A673 (cell line): Measurements from ENCODE around the gene PYROXD2. TPM values are rescaled to one million over a fixed set of nuclear protein-coding genes. Genes with fewer than 3 reads are reported as not detected.

ENCODE experiments used
- BruUV-seq: library from RNA; stranded (reverse); fragments of 400-500 nt; replicated peaks from 2 replicates; lab custom pipeline; 2021; lab: Mats Ljungman, UMichigan
- CTCF ChIA-PET: fragments of 300-600 bp; sonication (Branson Sonifier 250); formaldehyde crosslinking; loops from one replicate; lab custom pipeline; 2022; ENCODE audit warnings: antibody characterized with exemption; lab: Charles Lee
- POLR2A ChIA-PET: fragments of 300-600 bp; sonication (Branson Sonifier 250); formaldehyde crosslinking; loops from one replicate; lab custom pipeline; 2022; ENCODE audit warnings: antibody characterized with exemption; ENCODE audit not compliant: low non-redundant PET; lab: Charles Lee
- DNase-seq: peaks from one replicate; pipeline ENCODE4 v3.0.0-alpha.2; 2015; ENCODE audit warnings: low spot score
- H3K27ac ChIP-seq: fragments of 200-600 bp; sonication (generic); 2 replicates; pipeline ENCODE4 v1.5.1; 2016; ENCODE audit warnings: mixed run types, low read depth, mild to moderate bottlenecking, mixed read lengths, antibody characterized with exemption, low read length; ENCODE audit not compliant: poor library complexity, severe bottlenecking
- H3K27me3 ChIP-seq: fragments of 200-600 bp; sonication (generic); replicated peaks from 2 replicates; pipeline ENCODE4 v1.6.1; 2017; ENCODE audit warnings: mixed run types, low read depth, mild to moderate bottlenecking, mixed read lengths, antibody characterized with exemption, low read length; ENCODE audit not compliant: insufficient read depth, poor library complexity
- H3K36me3 ChIP-seq: fragments of 200-600 bp; sonication (generic); 2 replicates; pipeline ENCODE4 v1.6.1; 2016; ENCODE audit warnings: mixed run types, mild to moderate bottlenecking, mixed read lengths, antibody characterized with exemption, low read length; ENCODE audit not compliant: insufficient read depth, poor library complexity, severe bottlenecking
- H3K4me1 ChIP-seq: fragments of 200-600 bp; sonication (generic); 2 replicates; pipeline ENCODE4 v1.6.1; 2017; ENCODE audit warnings: mixed run types, mild to moderate bottlenecking, mixed read lengths, antibody characterized with exemption, low read length; ENCODE audit not compliant: insufficient read depth, poor library complexity, severe bottlenecking
- H3K4me3 ChIP-seq: fragments of 200-600 bp; sonication (generic); 2 replicates; pipeline ENCODE4 v1.5.1; 2016; ENCODE audit warnings: low read depth, mixed run types, mild to moderate bottlenecking, mixed read lengths, low read length; ENCODE audit not compliant: poor library complexity, severe bottlenecking
- H3K9me3 ChIP-seq: fragments of 200-600 bp; sonication (generic); 2 replicates; pipeline ENCODE4 v1.6.1; 2016; ENCODE audit warnings: mixed run types, low read depth, mild to moderate bottlenecking, mixed read lengths, antibody characterized with exemption, low read length; ENCODE audit not compliant: poor library complexity, severe bottlenecking
- CTCF ChIP-seq: fragments of 300-800, 200-600 bp; sonication (generic); conservative IDR thresholded peaks from 2 replicates; pipeline ENCODE4 v1.5.1; 2017; ENCODE audit warnings: low read depth, mild to moderate bottlenecking, antibody characterized with exemption, low read length, moderate library complexity, mixed read lengths
- EZH2 ChIP-seq: fragments of 200-600 bp; sonication (generic); IDR thresholded peaks from 2 replicates; pipeline ENCODE4 v1.6.1; 2017; ENCODE audit warnings: borderline replicate concordance, low read depth, mild to moderate bottlenecking, mixed read lengths, antibody characterized with exemption, low read length; ENCODE audit not compliant: poor library complexity, severe bottlenecking
- intact Hi-C: fragments of 100-400 bp; cut with micrococcal nuclease; formaldehyde crosslinking; loops from one replicate; pipeline ENCODE4 v1.10.0; 2022; ENCODE audit not compliant: unreplicated experiment
- total RNA-seq: library from RNA; stranded (reverse); gene quantifications from 2 replicates; pipeline ENCODE4 v1.2.3, GENCODE V29; 2021

PYROXD2 gene
- total RNA-seq, 1 experiment from 2014 or later: 4.0 TPM

DNA sequence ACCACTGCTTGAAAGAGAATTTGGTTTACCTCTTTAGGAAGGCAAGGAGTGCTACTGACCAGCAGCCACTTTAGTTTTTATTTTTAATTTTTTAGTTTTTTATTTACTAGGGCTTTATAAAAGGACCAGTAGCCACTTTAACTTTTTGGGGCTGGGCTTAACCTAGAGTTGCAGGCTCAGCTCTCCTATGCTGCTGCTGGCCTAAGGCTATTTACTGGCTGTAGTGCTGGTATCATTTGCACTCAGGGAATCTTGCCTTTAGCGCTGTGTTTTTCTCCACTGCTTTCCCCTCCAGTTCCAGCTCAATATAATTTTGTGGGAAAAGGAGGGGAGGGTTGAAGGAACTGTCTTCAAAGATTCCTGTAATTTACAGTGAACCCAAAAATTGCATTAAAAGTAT lies 18.4 kb upstream of the PYROXD2 start:
- no peak for TF ChIP-seq EZH2
- TF ChIP-seq CTCF: no peak
- Histone ChIP-seq H3K36me3 (peaks cover 7% of the 10 kb centered on the region), H3K9me3 (peaks cover 4% of the 10 kb centered on the region), H3K27ac (no peak overlapping the region), H3K4me1 (no peaks in the 10 kb centered on the region), H3K27me3 (no peaks in the 10 kb centered on the region), H3K4me3 (no peak overlapping the region)
- intact Hi-C loops: no loop called here
- ChIA-PET POLR2A (no interaction called here), CTCF (no interaction called here)
- DNase-seq: no peak
- BruUV-seq: no TSS peak

GRCh38 chr10:98432330-98432729 lies 17.3 kb upstream of the PYROXD2 start:
- DNase-seq: no peak
- H3K4me3 ChIP-seq: no peak overlapping the region
- intact Hi-C loops: no loop called here
- CTCF ChIA-PET: no interaction called here
- no peak overlapping the region for H3K27ac ChIP-seq
- peaks cover 7% of the 10 kb centered on the region for H3K36me3 ChIP-seq
- H3K9me3 ChIP-seq: peaks cover 4% of the 10 kb centered on the region
- BruUV-seq: TSS peak; percentile 25
- TF ChIP-seq EZH2 (no peak), CTCF (no peak)
- no peaks in the 10 kb centered on the region for H3K4me1 ChIP-seq
- POLR2A ChIA-PET: no interaction called here
- H3K27me3 ChIP-seq: no peaks in the 10 kb centered on the region

DNA sequence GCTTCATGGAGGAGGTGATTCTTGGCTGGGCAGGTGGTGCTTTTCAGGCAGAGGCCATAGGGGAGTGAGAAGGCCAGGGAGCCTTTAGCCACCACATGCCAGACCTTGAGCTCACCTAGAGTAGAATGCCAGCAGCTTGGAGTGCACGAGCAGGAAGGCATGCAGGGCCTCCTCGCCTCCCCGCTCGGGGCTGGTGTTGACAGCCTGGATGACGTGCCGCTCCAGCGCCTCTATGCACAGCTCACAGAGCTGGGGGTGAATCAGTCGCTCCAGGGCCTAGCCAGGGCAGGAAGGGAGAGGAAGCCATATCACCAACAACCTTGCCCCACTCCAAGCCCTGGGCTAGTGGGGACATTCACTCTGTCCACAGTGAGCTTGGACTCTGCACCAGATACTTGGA lies 16.0 kb upstream of the PYROXD2 start:
- DNase-seq: no peak
- TF ChIP-seq CTCF (no peak), EZH2 (no peak)
- BruUV-seq: no TSS peak
- ChIA-PET POLR2A (no interaction called here), CTCF (no interaction called here)
- H3K36me3 ChIP-seq: peaks cover 7% of the 10 kb centered on the region
- peaks cover 4% of the 10 kb centered on the region for H3K9me3 ChIP-seq
- H3K4me3 ChIP-seq: no peak overlapping the region
- no peaks in the 10 kb centered on the region for H3K4me1 ChIP-seq
- no peaks in the 10 kb centered on the region for H3K27me3 ChIP-seq
- intact Hi-C loops: no loop called here
- no peak overlapping the region for H3K27ac ChIP-seq
